Naive B cell (primary cell): ENCODE data around the gene LONP2. TPM values are rescaled to one million over a fixed set of nuclear protein-coding genes. Genes with fewer than 3 reads are reported as not detected.

Experiments used
- ATAC-seq, 2 donors: fragments of 150-1000 bp; cut with Tn5 transposase; 2 replicates each; pipeline ENCODE4 v1.10.0; 2021; ENCODE audit warnings: low read depth in 2 of 2, mild to moderate bottlenecking in 2 of 2, moderate library complexity in 2 of 2
- DNase-seq: peaks from one replicate; pipeline ENCODE4 v3.0.0; 2022
- H3K27ac Mint-ChIP-seq, 6 donors: one replicate each; pipeline ENCODE4 v1.8.0; 2020 to 2022; ENCODE audit warnings: mild to moderate bottlenecking in 6 of 6, mixed read lengths in 6 of 6, moderate library complexity in 5 of 6, inconsistent platforms in 2 of 6
- H3K27me3 Mint-ChIP-seq, 3 donors: one replicate each; pipeline ENCODE4 v1.8.0; 2021 to 2022; ENCODE audit warnings: mixed read lengths in 3 of 3, mild to moderate bottlenecking in 1 of 3
- H3K36me3 Mint-ChIP-seq, 2 donors: one replicate each; pipeline ENCODE4 v1.8.0; 2020 to 2022; ENCODE audit warnings: mixed read lengths in 2 of 2, inconsistent platforms in 1 of 2, mild to moderate bottlenecking in 1 of 2
- H3K4me1 Mint-ChIP-seq, 3 donors: one replicate each; pipeline ENCODE4 v1.8.0; 2020 to 2022; ENCODE audit warnings: mixed read lengths in 3 of 3, inconsistent platforms in 1 of 3, mild to moderate bottlenecking in 1 of 3, moderate library complexity in 1 of 3
- H3K4me3 Mint-ChIP-seq, 8 donors: one replicate each; pipeline ENCODE4 v1.8.0; 2020 to 2022; ENCODE audit warnings: mild to moderate bottlenecking in 8 of 8, mixed read lengths in 8 of 8, moderate library complexity in 8 of 8, inconsistent platforms in 2 of 8
- H3K9me3 Mint-ChIP-seq, 7 donors: one replicate each; pipeline ENCODE4 v1.8.0; 2020 to 2022; ENCODE audit warnings: mixed read lengths in 7 of 7, mild to moderate bottlenecking in 5 of 7, inconsistent platforms in 2 of 7, moderate library complexity in 1 of 7
- polyA plus RNA-seq, 6 donors: library from polyadenylated mRNA; unstranded; fragments of 300-500 nt; fragmentation: Illumina TruSeq; gene quantifications; one replicate each; pipeline ENCODE4 v1.2.3, GENCODE V29; 2021; ENCODE audit warnings: low read depth in 6 of 6

Gene LONP2
- polyA plus RNA-seq, 6 donors from 2014 or later: 32.1 to 38.9 (median 34.8) TPM

DNA sequence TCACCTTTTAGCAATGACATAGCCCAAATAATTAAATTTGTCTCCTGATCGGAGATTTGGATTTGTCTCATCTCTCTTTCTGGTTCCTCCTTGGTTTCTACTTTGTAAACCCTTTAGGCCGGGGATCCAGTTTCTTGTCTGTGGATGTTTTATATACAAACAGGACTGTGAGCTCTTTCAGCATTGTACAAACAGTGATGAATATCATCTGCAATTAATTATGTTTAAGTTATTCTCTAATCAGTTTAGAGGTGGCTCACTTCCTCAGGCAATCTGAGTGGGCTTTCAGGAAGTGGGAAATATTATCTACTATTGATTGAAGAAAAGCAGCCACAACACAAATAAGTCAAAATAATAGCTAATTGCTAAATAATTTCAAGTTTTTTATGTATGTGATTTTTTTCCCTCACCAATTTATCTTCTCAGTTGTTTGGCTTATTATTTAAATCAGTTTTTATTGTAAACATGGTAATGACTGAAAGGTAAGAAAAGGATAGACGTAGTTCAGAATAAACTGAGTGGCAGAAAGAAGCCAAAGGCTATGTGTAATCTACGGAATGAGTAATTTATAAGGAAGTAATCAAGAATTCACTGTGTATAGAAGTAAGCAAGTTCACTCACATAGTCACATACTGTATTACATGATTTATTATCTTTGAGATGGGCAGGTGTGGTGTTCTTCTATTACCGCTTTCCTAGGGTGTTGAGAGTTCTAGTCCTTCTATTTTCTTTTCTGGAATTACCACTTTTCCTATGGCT lies 6.6 kb downstream of the LONP2 start:
- Mint-ChIP-seq H3K36me3 (peaks cover 16 to 17% of the 10 kb centered on the region in 2 donors), H3K27ac (peak overlapping the region in 2 of 6 donors; percentile 34 to 56), H3K9me3 (no peaks in the 10 kb centered on the region), H3K4me1 (peaks cover 27 to 42% (median 40%) of the 10 kb centered on the region in 3 donors), H3K27me3 (no peaks in the 10 kb centered on the region), H3K4me3 (no peak overlapping the region)
- DNase-seq (no peak), ATAC-seq (no peak)

GRCh38 chr16:48252013-48252412 lies 7.9 kb downstream of the LONP2 start:
- H3K27ac Mint-ChIP-seq: no peak overlapping the region
- H3K9me3 Mint-ChIP-seq: no peaks in the 10 kb centered on the region
- no peak overlapping the region for H3K4me3 Mint-ChIP-seq
- H3K27me3 Mint-ChIP-seq: no peaks in the 10 kb centered on the region
- H3K36me3 Mint-ChIP-seq: peaks cover 16 to 17% of the 10 kb centered on the region in 2 donors
- ATAC-seq: no peak
- H3K4me1 Mint-ChIP-seq: peaks cover 16 to 30% (median 29%) of the 10 kb centered on the region in 3 donors
- DNase-seq: no peak

DNA sequence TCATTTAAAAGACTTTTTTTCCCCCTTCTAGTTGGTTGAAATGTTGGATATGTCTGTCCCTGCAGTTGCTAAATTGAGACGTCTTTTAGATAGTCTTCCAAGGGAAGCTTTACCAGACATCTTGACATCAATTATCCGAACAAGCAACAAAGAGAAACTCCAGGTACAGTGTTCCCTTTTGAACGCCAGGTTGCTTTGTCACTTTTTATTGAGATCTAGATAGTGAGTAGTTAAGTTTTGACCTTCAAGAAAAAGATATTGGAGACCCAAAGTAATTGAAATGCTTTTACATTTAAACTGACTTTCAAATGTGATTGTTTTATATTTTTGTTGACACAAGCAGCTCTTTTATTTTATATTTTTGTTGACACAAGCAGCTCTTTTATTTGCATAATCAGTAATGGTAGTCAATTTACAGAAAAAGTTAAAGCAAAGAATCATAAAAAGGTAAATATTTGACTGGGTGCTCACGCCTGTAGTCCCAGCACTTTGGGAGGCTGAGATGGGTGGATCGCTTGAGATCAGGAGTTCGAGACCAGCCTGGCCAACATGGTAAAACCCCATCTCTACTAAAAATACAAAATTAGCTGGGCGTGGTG lies 12.6 kb downstream of the LONP2 start:
- ATAC-seq: no peak
- H3K27me3 Mint-ChIP-seq: no peaks in the 10 kb centered on the region
- DNase-seq: no peak
- H3K4me3 Mint-ChIP-seq: no peak overlapping the region
- no peaks in the 10 kb centered on the region for H3K9me3 Mint-ChIP-seq
- H3K36me3 Mint-ChIP-seq: peaks cover 37 to 44% of the 10 kb centered on the region in 2 donors
- peaks cover 0 to 10% (median 3%) of the 10 kb centered on the region in 3 donors for H3K4me1 Mint-ChIP-seq
- H3K27ac Mint-ChIP-seq: peak overlapping the region in 1 of 6 donors; percentile 11

DNA sequence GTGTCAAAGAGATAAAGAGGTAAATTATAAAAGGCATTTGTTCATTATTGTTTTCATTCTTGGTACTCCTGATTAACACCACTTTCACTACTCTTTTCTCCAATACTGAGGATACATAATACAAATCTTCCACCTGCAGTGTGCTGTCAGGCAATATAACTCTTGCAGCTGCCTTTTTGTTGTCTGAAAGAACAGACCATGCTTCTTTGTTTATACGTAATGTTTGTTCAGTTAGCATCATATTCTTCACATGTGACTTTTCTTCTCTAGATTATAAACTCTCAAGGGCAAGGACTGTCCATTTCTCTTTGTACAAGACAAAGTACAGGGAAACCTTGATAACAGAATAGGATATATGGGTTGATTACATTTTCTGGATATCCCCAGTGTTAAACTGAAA lies 17.5 kb downstream of the LONP2 start:
- no peaks in the 10 kb centered on the region for H3K27me3 Mint-ChIP-seq
- DNase-seq (no peak), ATAC-seq (no peak)
- no peaks in the 10 kb centered on the region for H3K4me1 Mint-ChIP-seq
- H3K27ac Mint-ChIP-seq: peak overlapping the region in 1 of 6 donors; percentile 67
- peaks cover 48 to 63% of the 10 kb centered on the region in 2 donors for H3K36me3 Mint-ChIP-seq
- H3K9me3 Mint-ChIP-seq: peaks cover 5 to 11% (median 8%) of the 10 kb centered on the region in 7 donors
- no peak overlapping the region for H3K4me3 Mint-ChIP-seq

- peaks cover 5 to 11% (median 8%) of the 10 kb centered on the region in 7 donors for H3K9me3 Mint-ChIP-seq
- no peak for ATAC-seq
- H3K4me1 Mint-ChIP-seq: no peaks in the 10 kb centered on the region
- peaks cover 48 to 63% of the 10 kb centered on the region in 2 donors for H3K36me3 Mint-ChIP-seq
- H3K27me3 Mint-ChIP-seq: no peaks in the 10 kb centered on the region
- H3K27ac Mint-ChIP-seq: no peak overlapping the region
- DNase-seq: no peak
- no peak overlapping the region for H3K4me3 Mint-ChIP-seq
Observed at GRCh38 chr16:48262631-48263030, 18.5 kb downstream of the LONP2 start.

DNA sequence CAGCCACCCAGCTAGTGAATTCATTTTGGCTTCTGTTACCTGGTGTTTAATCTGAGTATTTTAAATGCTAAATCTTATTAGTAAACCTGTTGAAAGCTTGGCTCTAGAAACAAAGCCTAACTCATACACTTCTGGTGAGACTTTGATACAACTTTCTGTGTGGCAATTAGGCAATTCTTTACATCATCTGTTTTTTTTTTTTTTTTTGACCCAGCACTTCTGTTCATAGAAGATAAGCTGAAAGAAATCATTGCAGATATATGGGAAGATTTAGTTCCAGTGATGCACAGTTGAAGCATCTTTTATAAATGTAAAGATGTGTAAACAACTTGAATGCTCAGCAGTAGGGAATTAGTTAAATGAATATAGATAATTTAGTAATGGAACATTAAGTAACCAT lies 24.9 kb downstream of the LONP2 start:
- H3K4me1 Mint-ChIP-seq: no peaks in the 10 kb centered on the region

DNA sequence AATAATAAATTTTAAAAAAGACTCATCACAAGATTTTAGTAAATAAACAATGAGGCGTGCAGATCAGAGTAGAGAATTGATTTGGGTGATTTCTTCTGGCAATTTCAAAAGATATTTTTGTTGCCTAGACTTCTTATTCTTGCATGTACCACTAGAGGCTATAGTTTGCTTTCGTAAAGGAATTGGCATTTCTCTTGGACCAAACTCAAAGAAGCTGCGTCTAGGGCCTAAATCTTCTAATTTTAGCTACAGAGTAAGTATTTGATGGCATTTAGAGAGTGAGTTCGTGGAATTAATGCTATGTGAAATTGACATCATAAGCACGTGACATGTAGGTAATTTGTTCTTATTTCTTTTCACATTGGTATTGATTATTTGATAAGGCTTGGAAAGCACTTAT lies 27.6 kb downstream of the LONP2 start:
- H3K4me1 Mint-ChIP-seq: no peaks in the 10 kb centered on the region
- no peaks in the 10 kb centered on the region for H3K36me3 Mint-ChIP-seq
- ATAC-seq: no peak
- H3K27me3 Mint-ChIP-seq: no peaks in the 10 kb centered on the region
- no peak overlapping the region for H3K4me3 Mint-ChIP-seq
- H3K9me3 Mint-ChIP-seq: no peaks in the 10 kb centered on the region
- H3K27ac Mint-ChIP-seq: no peak overlapping the region
- no peak for DNase-seq

More for the DNA sequence above, 24.9 kb downstream of the LONP2 start:
- Mint-ChIP-seq H3K4me3 (no peak overlapping the region), H3K36me3 (peaks cover 9 to 11% of the 10 kb centered on the region in 2 donors), H3K9me3 (peaks cover 0 to 3% (median 0%) of the 10 kb centered on the region in 7 donors), H3K27ac (peak overlapping the region in 3 of 6 donors; percentile 51 to 61 (median 52)), H3K27me3 (no peaks in the 10 kb centered on the region)
- ATAC-seq: no peak
- DNase-seq: no peak

DNA sequence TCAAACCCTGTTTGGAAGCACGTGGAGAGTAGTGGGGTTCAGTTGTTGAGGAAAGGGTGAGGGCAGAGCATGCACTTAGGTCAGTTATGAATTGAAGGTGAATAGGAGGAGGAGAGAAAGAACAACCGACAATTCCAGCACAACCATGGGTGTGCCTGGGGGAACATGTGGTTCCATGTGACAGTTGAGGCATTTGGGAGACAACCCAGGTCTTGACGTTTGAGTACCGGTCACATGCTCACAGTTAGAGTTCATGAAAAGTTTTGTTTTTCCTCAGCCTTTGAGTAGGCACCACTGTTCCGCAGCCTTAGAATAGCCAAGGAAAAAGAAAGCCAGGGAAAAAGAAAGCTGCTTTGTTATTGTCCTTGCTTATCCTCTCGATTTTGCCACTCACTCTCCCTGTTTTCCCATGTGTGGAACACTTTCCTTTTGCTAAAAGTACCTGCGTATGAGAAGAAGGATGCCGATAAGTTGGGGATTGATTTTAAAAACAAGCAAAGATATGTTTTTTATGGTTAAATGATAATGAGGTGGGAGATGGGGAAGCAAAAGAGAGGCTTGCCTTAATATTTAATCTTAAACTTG lies 28.8 kb downstream of the LONP2 start:
- DNase-seq: no peak
- Mint-ChIP-seq H3K4me3 (no peak overlapping the region), H3K27me3 (no peaks in the 10 kb centered on the region), H3K9me3 (no peaks in the 10 kb centered on the region), H3K36me3 (peaks cover 6 to 7% of the 10 kb centered on the region in 2 donors), H3K27ac (peak overlapping the region in 2 of 6 donors; percentile 25 to 37), H3K4me1 (no peaks in the 10 kb centered on the region)
- no peak for ATAC-seq

GRCh38 chr16:48274476-48274875 lies 30.4 kb downstream of the LONP2 start:
- no peaks in the 10 kb centered on the region for H3K9me3 Mint-ChIP-seq
- H3K27ac Mint-ChIP-seq: no peak overlapping the region
- H3K36me3 Mint-ChIP-seq: peaks cover 12 to 18% of the 10 kb centered on the region in 2 donors

DNA sequence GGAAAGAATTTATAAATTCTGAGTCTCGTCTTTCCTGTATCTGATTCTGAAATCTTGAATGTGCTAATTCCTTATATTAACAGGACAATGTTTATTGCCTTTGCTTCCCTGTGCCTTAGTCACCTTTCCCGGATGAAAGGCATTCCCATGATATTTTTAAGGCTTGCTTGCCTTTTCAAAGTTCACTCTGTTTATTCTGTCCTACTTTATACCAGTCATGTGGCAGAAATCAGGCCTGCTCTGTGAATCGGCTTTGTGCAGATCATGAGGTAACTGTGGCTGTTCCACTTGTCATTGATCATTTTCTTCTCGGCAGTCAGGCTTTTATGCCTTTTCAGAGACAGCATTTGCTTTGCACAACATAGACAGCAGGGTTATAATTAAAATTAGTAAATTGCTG lies 32.0 kb downstream of the LONP2 start:
- Mint-ChIP-seq H3K36me3 (peaks cover 12 to 18% of the 10 kb centered on the region in 2 donors), H3K4me3 (no peak overlapping the region), H3K4me1 (no peaks in the 10 kb centered on the region), H3K27me3 (no peaks in the 10 kb centered on the region), H3K27ac (no peak overlapping the region), H3K9me3 (no peaks in the 10 kb centered on the region)
- no peak for DNase-seq
- ATAC-seq: no peak

More at GRCh38 chr16:48274476-48274875, 30.4 kb downstream of the LONP2 start:
- H3K4me1 Mint-ChIP-seq: no peaks in the 10 kb centered on the region
- DNase-seq (no peak), ATAC-seq (no peak)
- H3K27me3 Mint-ChIP-seq: no peaks in the 10 kb centered on the region
- no peak overlapping the region for H3K4me3 Mint-ChIP-seq

- ATAC-seq (no peak), DNase-seq (no peak)
- no peak overlapping the region for H3K27ac Mint-ChIP-seq
- H3K27me3 Mint-ChIP-seq: no peaks in the 10 kb centered on the region
- H3K4me3 Mint-ChIP-seq: no peak overlapping the region
- no peaks in the 10 kb centered on the region for H3K9me3 Mint-ChIP-seq
- peaks cover 12 to 18% of the 10 kb centered on the region in 2 donors for H3K36me3 Mint-ChIP-seq
- H3K4me1 Mint-ChIP-seq: no peaks in the 10 kb centered on the region
Observed at GRCh38 chr16:48277158-48277557, 33.1 kb downstream of the LONP2 start.

DNA sequence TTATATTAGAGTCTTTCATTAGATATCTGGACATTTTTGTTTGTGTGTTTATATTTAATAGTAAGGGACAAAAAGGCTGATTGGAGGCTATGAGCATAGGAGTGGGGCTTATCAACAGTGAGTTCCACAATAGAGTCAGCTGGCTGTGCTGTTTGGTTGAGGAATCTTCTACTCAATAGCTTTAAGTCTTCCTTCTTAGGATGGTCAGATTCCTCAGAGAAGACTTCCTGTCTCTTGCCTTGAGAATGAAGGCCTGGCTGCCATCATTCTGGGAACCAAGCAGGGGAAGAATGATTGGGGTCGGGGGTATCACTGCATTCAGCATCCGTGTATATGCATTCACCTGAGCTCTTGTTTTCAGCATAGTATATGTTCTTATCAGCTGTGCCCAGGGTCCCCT lies 35.1 kb downstream of the LONP2 start:
- H3K27ac Mint-ChIP-seq: no peak overlapping the region
- H3K4me3 Mint-ChIP-seq: no peak overlapping the region
- H3K9me3 Mint-ChIP-seq: no peaks in the 10 kb centered on the region
- peaks cover 17 to 27% of the 10 kb centered on the region in 2 donors for H3K36me3 Mint-ChIP-seq
- DNase-seq (no peak), ATAC-seq (no peak)
- no peaks in the 10 kb centered on the region for H3K27me3 Mint-ChIP-seq
- H3K4me1 Mint-ChIP-seq: no peaks in the 10 kb centered on the region

GRCh38 chr16:48280546-48280945 lies 36.4 kb downstream of the LONP2 start:
- Mint-ChIP-seq H3K27me3 (no peaks in the 10 kb centered on the region), H3K27ac (no peak overlapping the region), H3K4me1 (peaks cover 0 to 4% (median 0%) of the 10 kb centered on the region in 3 donors), H3K36me3 (peaks cover 24 to 40% of the 10 kb centered on the region in 2 donors), H3K4me3 (no peak overlapping the region), H3K9me3 (peaks cover 0 to 7% (median 2%) of the 10 kb centered on the region in 7 donors)
- DNase-seq (no peak), ATAC-seq (no peak)
